Stimulated activated naive CD8-positive, alpha-beta T cell treated with anti-CD3 and anti-CD28 coated beads, Interleukin-15, Interleukin-2, amounts not matched to agents 100 ng/mL and 50 ng/mL, for 24 hours (primary cell): ENCODE data around the gene SETD3.
"Not testable (repeated sequence)": the region's sequence is repeated elsewhere in the genome, so short reads cannot be mapped to it uniquely, and the experiment has no call there.

Source experiments
- H3K27ac Mint-ChIP-seq: one replicate; pipeline ENCODE4 v1.8.0; 2021; ENCODE audit warnings: mild to moderate bottlenecking, mixed read lengths
- H3K27me3 Mint-ChIP-seq: one replicate; pipeline ENCODE4 v1.8.0; 2021; ENCODE audit warnings: mixed read lengths
- H3K36me3 Mint-ChIP-seq: one replicate; pipeline ENCODE4 v1.8.0; 2021; ENCODE audit warnings: low read depth, mixed read lengths
- H3K4me1 Mint-ChIP-seq: one replicate; pipeline ENCODE4 v1.8.0; 2021; ENCODE audit warnings: low read depth, mixed read lengths
- H3K4me3 Mint-ChIP-seq: one replicate; pipeline ENCODE4 v1.8.0; 2021; ENCODE audit warnings: mild to moderate bottlenecking, mixed read lengths
- H3K9me3 Mint-ChIP-seq: one replicate; pipeline ENCODE4 v1.8.0; 2021; ENCODE audit warnings: mixed read lengths

SETD3 gene

DNA sequence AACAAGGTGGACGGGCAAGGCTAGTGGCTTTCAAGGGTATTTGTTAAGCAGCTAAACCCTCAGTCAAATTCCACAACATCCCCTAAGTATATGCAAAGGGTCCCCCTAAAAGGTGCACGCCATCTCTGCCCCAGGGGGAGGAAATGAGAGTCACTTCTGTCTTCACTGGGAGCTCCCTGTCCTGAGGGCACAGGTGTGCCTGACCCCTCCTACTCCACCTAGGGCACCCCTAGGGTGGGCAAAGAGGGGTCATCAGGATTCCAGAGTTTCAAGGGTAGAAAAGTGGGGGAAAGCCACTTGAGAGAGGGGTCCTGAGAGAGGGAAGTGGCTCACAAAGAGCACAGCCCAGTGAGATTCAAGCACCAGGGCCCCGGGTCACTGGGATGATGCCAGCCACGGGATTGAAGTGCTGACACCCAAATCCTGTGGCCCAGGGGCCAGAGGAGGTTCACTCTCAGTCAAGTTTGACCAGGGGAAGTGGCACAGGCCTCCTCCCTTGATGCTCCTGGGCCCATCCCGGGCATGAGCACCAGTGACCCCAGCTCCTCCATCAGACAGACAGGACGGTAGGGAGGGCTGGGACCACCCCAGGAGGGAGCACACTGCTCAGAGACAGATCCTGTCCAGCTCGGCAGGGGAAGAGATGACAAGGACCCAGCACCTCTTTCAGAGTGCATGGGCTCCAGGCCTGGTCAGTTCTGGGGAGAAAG, 126.3 kb downstream of the SETD3 start:
- Mint-ChIP-seq H3K36me3 (no peaks in the 10 kb centered on the region), H3K27ac (no peak overlapping the region), H3K9me3 (no peaks in the 10 kb centered on the region), H3K4me3 (no peak overlapping the region), H3K4me1 (no peaks in the 10 kb centered on the region), H3K27me3 (no peaks in the 10 kb centered on the region)

DNA sequence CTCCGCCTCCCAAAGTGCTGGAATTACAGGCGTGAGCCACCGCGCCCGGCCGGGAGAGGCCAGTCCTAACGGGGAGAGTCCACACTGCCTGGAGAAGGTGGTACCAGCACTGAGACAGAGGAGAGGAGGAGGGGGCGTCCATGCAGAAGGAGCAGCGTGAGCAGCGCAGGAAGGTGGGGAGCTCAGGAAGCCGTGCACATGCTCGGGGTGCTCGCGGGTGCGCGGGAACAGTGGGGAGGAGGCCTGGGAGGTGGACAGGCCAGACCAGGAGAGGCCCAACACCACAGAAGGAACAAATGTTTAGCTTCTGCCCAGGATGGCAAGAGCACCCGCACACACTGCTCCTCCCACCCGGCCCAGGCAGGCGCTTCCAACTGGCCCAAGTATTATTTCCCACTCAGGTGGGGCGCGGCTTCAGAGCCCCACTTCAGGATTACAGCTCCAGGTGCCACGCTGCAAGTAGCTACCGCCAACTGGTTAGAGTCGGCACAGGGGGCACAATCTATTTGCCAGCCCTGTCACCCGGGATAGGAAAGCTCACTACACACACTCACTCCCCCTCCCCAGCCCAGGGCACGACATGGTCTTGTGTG, 127.9 kb downstream of the SETD3 start:
- Mint-ChIP-seq H3K4me1 (no peaks in the 10 kb centered on the region), H3K36me3 (no peaks in the 10 kb centered on the region), H3K27me3 (no peaks in the 10 kb centered on the region), H3K27ac (no peak overlapping the region), H3K9me3 (no peaks in the 10 kb centered on the region), H3K4me3 (no peak overlapping the region)

DNA sequence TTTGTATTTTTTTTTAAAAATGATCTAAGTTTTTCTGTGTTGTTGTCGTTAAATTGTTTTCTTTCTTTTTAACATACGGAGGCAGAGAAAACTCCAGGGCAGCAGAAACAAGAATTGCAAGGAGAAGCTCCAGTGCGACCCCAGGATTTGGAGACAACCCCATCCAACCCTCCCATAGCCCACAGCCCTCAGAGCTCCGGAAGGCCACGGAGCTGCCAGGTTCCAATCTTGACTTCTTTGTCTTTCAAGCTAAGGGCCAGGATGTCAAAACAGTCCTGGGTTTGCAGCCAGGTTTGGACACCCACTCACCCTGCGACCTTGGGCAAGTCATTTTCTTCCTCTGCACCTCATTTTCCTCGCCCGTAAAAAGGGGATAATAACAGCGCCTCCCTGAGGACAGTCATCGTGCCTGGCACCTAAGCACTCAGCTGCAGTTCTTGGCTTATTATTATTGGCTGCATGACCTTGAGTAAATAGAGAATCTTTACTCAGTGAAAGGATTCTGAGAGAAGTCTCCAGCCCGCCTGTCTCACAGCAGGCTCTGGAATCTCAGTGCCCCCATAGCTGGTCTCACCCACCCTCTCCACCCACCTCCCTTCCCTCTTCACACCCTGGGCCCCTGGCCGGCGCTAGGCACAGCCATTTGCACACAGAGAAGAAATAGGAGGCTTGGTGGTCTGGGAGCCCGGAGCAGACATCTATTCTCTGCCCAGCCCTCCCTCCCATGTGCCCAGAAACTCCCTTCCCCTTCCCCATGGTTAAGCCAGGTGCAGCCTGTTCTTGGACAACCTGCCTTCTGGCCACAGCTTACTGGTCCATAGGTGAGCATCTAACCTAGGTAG, 129.3 kb downstream of the SETD3 start:
- Mint-ChIP-seq H3K4me1 (no peaks in the 10 kb centered on the region), H3K36me3 (no peaks in the 10 kb centered on the region), H3K4me3 (no peak overlapping the region), H3K27me3 (peaks cover 1% of the 10 kb centered on the region), H3K27ac (no peak overlapping the region), H3K9me3 (no peaks in the 10 kb centered on the region)

DNA sequence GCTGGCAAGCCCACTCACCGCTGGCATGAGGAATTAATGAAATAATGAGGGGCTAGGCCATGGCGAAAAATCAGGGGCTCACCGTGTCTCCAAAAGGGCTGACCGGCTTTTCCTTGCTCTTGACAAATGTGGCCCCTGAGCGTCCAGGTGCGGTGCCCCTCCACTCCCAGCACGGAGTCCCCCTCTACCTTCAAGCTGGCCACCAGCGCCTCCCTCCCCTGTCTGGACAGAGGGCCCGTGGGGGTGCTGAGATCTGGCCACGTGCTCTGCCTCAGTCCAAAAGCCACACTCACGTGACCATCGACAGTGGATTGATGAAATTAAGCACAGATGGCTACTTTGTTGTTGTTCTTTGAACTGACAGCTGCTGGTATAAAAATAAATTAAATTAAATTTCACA, 129.9 kb downstream of the SETD3 start:
- H3K27ac Mint-ChIP-seq: no peak overlapping the region
- H3K4me3 Mint-ChIP-seq: no peak overlapping the region
- no peaks in the 10 kb centered on the region for H3K36me3 Mint-ChIP-seq
- H3K9me3 Mint-ChIP-seq: no peaks in the 10 kb centered on the region
- H3K4me1 Mint-ChIP-seq: no peaks in the 10 kb centered on the region
- peaks cover 7% of the 10 kb centered on the region for H3K27me3 Mint-ChIP-seq

DNA sequence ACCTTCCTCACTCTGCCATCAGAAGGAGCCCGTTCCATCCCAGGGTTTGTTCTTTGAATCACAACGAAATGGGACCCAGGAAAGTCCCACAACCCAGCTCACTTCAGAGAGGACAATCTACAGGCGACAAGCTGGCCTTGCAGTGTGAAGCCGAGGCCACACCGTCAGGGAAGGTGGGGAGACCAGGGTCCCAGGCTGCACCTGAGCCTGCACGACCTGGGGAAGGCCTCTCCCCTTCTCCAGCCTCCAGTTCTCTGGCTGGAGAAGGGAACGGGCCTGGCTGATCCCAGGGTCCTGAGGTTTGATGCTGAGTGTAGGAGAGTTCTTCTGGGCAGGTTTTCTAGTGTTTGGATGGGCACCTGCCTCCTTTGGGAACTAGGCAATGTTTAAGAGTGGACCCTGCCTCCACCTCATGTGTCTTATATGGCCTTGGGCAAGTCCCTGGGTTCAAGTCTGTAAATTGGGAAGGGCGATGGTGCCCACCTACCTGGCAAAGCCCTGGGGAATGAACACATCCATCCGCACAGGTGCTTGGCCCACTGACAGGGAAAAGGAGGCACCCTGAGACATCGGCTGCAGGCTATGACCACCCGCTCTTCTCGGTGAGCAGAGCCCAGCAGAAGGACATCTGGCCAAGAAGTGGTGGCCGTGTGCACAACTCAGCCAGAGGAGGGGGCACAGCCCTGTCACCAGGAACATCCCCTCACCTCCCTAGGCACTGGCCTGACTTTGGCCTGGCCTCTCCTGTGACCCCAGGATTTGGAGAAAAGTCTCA, 130.8 kb downstream of the SETD3 start:
- Mint-ChIP-seq H3K27ac (no peak overlapping the region), H3K36me3 (no peaks in the 10 kb centered on the region), H3K4me3 (no peak overlapping the region), H3K27me3 (peaks cover 9% of the 10 kb centered on the region), H3K4me1 (no peaks in the 10 kb centered on the region), H3K9me3 (no peaks in the 10 kb centered on the region)

DNA sequence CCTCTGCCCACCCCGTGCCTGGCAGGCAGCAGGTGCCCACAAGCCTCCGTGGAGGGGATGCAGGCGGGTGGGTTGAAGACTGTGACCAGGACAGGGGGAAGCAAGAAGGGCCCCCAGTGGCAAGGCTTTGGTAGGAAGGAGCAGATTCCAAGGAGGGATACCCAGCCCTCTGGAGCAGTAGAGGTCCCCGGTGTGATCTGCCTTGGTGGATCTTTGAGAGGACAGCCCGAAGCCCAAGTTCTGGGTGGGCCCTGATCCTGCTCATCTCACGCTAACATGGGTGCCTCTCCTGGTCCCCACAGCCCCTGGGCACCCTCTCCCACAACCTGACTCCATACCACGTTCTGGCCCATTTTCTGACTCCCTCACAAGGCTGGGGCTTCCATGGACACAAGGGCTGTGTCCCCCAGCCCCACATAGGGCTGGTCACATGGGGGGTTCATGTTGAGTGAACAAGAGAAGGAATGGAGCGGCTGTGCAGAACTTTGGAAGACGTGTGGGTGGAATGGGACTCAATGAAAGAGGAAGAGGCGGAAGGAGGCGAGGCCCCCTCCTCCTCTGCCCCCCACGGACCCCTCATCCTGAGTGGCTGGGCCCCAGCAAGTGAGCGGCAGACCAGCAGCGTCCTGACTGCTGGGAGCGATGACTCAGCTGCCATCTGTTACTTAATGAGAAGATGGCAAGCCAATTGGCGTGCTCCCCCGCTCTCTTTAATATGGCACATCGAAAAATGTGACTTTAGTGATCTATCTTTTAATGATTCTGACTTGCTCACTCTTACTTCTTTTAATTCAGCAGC, 131.6 kb downstream of the SETD3 start:
- Mint-ChIP-seq H3K27me3 (peaks cover 9% of the 10 kb centered on the region), H3K27ac (no peak overlapping the region), H3K36me3 (no peaks in the 10 kb centered on the region), H3K9me3 (no peaks in the 10 kb centered on the region), H3K4me3 (no peak overlapping the region), H3K4me1 (no peaks in the 10 kb centered on the region)

DNA sequence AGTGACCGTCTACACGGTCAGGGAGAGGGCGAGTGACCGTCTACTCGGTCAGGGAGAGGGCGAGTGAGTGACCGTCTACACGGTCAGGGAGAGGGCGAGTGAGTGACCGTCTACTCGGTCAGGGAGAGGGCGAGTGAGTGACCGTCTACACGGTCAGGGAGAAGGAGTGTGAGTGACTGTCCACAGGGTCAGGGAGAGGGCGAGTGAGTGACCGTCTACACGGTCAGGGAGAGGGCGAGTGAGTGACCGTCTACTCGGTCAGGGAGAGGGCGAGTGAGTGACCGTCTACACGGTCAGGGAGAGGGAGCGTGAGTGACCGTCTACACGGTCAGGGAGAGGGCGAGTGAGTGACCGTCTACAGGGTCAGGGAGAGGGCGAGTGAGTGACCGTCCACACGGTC, 132.4 kb downstream of the SETD3 start:
- H3K9me3 Mint-ChIP-seq, H3K27me3 Mint-ChIP-seq, H3K4me1 Mint-ChIP-seq, H3K4me3 Mint-ChIP-seq, H3K36me3 Mint-ChIP-seq, H3K27ac Mint-ChIP-seq: not testable (repeated sequence)
